ENCODE data around the gene PRKG1.
"Not testable (repeated sequence)": the region's sequence is repeated elsewhere in the genome, so short reads cannot be mapped to it uniquely, and the experiment has no call there.

Gene PRKG1

DNA sequence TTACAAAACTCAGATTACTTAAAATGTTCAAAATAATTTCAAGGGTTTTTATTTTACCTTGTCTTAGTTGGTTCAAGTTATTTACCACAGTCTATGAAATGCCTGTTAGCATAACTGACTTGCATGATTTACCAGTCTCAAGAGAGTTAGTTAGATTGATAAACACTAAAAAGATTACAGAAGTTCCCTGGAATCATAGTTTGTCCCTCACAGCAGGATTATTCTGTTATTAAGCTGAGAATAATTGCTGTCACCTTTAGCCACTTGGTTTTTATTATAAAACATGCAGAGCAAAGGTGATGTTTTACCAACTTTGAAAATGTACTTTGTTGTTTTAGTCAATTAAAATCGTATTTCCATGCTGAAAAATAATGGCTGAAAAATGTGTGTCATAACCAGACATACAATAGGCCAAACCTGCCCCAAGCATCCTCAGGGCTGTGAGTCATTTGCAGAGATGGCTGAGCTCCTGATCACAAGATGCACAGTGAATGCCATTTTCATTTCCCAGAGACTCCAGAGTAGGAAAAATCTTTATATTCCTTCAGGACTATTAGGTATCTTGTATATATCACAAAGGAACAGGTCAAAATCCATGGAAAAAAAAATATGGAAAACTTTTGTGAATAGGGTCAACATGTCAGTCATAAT, 1152.0 kb downstream of the PRKG1 start:
- H3K4me3 ChIP-seq (ENCODE audit: low read depth, low read length), result no peak overlapping the region
- TF ChIP-seq, protein P1, sequence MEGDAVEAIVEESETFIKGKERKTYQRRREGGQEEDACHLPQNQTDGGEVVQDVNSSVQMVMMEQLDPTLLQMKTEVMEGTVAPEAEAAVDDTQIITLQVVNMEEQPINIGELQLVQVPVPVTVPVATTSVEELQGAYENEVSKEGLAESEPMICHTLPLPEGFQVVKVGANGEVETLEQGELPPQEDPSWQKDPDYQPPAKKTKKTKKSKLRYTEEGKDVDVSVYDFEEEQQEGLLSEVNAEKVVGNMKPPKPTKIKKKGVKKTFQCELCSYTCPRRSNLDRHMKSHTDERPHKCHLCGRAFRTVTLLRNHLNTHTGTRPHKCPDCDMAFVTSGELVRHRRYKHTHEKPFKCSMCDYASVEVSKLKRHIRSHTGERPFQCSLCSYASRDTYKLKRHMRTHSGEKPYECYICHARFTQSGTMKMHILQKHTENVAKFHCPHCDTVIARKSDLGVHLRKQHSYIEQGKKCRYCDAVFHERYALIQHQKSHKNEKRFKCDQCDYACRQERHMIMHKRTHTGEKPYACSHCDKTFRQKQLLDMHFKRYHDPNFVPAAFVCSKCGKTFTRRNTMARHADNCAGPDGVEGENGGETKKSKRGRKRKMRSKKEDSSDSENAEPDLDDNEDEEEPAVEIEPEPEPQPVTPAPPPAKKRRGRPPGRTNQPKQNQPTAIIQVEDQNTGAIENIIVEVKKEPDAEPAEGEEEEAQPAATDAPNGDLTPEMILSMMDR (IDR thresholded peaks at IDR 0.05; ENCODE audit: borderline replicate concordance, insufficient read depth, low read depth, low read length), result no peak

DNA sequence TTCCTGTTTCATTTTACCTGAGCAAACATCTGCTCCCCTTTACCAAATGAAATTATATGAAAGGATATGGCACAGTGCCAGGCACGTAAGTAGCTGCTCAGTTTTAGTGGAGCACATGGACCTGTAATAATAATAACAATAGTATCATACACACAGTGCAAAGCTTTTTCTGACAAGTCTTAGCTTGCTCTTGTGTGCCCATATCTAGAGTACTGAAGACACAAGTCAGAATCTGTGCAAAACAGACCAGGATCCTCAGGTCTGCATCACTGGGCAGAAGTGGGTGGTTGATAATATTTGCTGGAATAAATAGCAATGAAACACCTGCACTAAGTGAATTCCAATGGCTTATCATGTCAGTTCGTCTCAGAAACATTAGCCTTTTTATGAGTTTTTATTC, 1154.3 kb downstream of the PRKG1 start:
- TF ChIP-seq, protein P1 (IDR thresholded peaks at IDR 0.05; ENCODE audit: borderline replicate concordance, insufficient read depth, low read depth, low read length), result no peak
- H3K4me3 ChIP-seq (ENCODE audit: low read depth, low read length), result no peak overlapping the region

DNA sequence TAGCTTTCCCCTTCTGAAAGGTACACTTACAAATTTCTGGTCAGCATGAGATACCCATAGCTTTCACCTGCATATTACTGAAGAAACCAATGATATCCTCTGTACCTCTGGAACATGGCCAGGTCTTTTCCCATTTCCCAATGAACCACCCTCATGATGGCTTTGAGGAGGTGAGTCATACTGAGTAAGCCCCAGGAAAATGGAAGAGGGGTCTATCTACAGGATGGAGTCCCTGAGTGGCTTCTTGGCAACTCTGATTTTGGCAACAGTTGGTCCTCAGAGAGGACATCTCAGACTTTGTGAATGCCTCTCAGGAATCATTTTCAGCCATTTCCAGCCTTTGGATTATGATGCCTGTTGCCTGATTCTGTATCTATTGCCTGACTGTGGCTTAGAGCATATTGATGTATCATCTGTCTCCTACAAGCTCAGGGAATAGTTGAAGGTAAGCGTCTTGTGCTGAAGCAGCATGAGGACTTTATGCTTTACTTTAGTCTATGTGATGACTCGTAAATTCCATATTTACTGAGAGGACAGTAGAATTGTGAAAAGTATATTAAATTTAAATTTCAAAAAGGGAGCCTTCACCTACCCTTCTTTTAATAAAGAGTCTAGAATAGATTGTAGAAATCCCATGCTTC, 1155.1 kb downstream of the PRKG1 start:
- no peak overlapping the region for H3K4me3 ChIP-seq (ENCODE audit: low read depth, low read length)
- TF ChIP-seq, protein P1 (IDR thresholded peaks at IDR 0.05; ENCODE audit: borderline replicate concordance, insufficient read depth, low read depth, low read length), result no peak

DNA sequence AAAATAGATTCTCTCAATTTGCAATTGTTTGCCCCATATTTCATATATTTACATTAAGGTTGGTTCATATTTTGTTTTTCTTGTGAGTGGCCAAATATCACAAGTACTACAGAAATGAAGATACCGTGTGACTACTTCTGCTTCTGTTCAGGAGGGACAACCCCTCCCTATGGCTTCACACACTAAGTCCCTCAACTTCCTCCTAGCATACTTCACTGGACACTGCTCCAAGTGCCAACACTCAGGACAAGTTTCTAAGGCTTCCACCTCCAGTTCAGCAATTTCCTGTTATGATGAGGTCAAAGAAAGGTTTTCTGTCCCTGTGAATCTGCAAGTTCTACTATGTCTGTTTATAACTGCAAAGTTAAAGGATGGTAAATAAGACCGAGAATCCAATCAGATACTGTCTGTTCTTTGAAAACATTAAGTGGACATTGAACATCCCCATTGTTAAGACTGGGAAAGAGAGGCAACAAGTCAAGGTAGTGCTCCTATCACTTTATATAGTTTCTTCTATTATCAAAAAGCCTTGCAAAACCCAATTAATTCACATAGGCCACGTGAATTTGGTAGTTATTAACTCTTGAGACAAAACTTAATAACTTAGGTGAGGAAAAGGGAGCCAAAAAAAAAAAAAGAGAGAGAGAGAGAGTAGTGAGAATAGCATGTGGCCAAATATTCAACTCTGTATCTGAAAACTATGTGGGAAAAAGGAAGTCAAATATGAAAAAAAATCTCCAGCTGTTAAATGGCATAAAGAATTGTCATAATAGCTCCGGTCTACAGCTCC, 1158.5 kb downstream of the PRKG1 start:
- TF ChIP-seq, protein P1 (IDR thresholded peaks at IDR 0.05; ENCODE audit: borderline replicate concordance, insufficient read depth, low read depth, low read length), result no peak
- H3K4me3 ChIP-seq (ENCODE audit: low read depth, low read length), result no peak overlapping the region

DNA sequence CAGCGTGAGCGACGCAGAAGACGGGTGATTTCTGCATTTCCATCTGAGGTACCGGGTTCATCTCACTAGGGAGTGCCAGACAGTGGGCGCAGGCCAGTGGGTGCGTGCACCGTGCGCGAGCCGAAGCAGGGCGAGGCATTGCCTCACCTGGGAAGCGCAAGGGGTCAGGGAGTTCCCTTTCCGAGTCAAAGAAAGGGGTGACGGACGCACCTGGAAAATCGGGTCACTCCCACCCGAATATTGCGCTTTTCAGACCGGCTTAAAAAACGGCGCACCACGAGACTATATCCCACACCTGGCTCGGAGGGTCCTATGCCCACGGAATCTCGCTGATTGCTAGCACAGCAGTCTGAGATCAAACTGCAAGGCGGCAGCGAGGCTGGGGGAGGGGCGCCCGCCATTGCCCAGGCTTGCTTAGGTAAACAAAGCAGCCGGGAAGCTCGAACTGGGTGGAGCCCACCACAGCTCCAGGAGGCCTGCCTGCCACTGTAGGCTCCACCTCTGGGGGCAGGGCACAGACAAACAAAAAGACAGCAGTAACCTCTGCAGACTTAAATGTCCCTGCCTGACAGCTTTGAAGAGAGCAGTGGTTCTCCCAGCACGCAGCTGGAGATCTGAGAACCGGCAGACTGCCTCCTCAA, 1159.2 kb downstream of the PRKG1 start:
- H3K4me3 ChIP-seq (ENCODE audit: low read depth, low read length), result not testable (repeated sequence)

DNA sequence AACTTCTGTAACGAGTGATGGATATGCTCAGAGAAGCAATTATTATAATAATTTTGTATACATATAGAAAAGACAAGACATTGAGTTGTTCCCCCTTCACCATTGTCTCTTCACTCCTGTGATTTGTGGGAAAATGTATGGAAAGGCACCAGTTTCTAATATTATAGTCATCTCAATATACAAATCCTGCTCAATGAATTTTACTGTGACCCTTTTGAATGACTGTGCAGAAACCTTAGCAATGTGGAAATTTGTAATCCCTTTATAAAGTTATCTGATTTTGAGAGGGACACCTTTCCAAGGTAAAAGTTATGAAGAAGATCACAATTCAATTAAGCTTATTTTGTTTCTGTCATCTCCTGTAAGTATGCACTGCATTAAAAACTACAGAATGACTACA, 1165.5 kb downstream of the PRKG1 start:
- TF ChIP-seq, protein P1 (IDR thresholded peaks at IDR 0.05; ENCODE audit: borderline replicate concordance, insufficient read depth, low read depth, low read length), result no peak
- H3K4me3 ChIP-seq (ENCODE audit: low read depth, low read length), result no peak overlapping the region

DNA sequence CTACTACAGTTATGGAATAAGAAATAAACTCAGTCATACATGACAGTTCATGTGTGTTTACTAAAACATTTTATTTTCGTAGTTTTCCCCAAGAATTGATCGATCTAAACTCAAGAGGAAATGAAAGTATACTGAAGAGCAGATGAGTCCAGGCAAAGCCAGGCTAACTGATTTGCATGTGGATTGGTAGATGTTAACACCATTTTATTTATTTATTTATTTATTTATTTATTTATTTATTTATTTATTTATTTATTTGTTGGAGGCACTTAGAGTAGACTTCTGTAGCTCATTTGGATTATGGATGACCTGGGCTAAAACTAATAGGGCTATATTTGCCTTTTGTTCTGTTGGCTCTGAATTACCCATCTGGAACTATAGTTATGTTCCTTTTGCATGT, 1171.3 kb downstream of the PRKG1 start:
- no peak overlapping the region for H3K4me3 ChIP-seq (ENCODE audit: low read depth, low read length)
- TF ChIP-seq, protein P1 (IDR thresholded peaks at IDR 0.05; ENCODE audit: borderline replicate concordance, insufficient read depth, low read depth, low read length), result no peak

DNA sequence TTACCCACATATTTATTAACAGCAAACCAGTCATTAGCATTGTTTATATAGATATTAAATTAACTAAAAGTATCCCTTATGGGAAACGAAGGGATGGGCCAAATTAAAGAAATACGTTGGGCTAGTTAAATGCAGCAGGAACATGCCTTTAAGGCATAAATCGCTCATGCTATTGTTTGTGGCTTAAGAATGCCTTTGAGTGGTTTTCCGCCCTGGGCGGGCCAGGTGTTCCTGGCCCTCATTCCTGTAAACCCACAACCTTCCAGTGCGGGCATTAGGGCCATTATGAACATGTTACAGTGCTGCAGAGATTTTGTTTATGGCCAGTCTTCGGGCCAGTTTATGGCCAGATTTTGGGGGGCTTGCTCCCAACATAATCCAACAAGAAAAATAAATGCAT, 1173.6 kb downstream of the PRKG1 start:
- not testable (repeated sequence) for H3K4me3 ChIP-seq (ENCODE audit: low read depth, low read length)
